ENCODE measurements around the gene GPSM3. TPM values are rescaled to one million over a fixed set of nuclear protein-coding genes. Genes with fewer than 3 reads are reported as not detected.
"Not testable (repeated sequence)": the region's sequence is repeated elsewhere in the genome, so short reads cannot be mapped to it uniquely, and the experiment has no call there.

The GPSM3 gene, protein sequence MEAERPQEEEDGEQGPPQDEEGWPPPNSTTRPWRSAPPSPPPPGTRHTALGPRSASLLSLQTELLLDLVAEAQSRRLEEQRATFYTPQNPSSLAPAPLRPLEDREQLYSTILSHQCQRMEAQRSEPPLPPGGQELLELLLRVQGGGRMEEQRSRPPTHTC
- 13.0 TPM for polyA plus RNA-seq (2013, experiment 1 of 2; ENCODE audit: insufficient read length)
- polyA plus RNA-seq (2013, experiment 2 of 2; ENCODE audit: insufficient read length): 9.5 TPM

GRCh38 chr6:32192608-32193039 lies at the start of gene GPSM3:
Gene GPSM3 (minus strand): TSS chr6:32192643. CDS start chr6:32192513, 130 bp downstream.
- peak; percentile 59 for DNase-seq

GRCh38 chr6:32240686-32241085 lies 48.2 kb upstream of the GPSM3 start:
- DNase-seq: no peak

GRCh38 chr6:32239462-32239861 lies 47.0 kb upstream of the GPSM3 start:
- no peak for DNase-seq

DNA sequence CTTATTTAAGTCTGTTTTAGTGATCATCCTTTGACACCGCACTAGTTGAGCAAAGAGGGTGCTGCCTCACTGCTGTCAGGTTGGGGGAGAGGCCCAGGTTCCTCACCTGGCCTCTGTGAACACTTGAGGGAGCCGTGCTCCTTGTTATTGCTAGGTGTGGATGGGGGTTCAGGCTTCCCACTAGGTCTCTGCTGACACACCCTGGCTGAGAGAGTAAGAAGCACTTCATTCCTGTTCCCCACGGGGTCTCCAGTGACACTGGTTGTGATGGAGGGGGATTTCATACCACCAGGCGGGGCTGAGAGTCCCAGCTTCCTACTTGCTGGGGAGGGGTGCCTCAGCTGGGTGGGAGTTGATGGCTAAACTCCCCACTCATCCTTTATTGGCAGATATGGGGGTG lies 42.5 kb upstream of the GPSM3 start:
- DNase-seq: no peak

GRCh38 chr6:32226434-32226833 lies 34.0 kb upstream of the GPSM3 start:
- no peak for DNase-seq

- DNase-seq: no peak
These were observed 32.3 kb upstream of the GPSM3 start for GRCh38 chr6:32224696-32225095.

GRCh38 chr6:32223258-32224235 lies 31.1 kb upstream of the GPSM3 start, which contains the start of gene NOTCH4:
Gene NOTCH4 (minus strand): TSS chr6:32224067. CDS start chr6:32223928, 139 bp downstream.
- DNase-seq: no peak

- DNase-seq: no peak
These were observed 30.1 kb upstream of the GPSM3 start for GRCh38 chr6:32222333-32223230.

- no peak for DNase-seq
These were observed 27.6 kb upstream of the GPSM3 start for GRCh38 chr6:32220021-32220420.

DNA sequence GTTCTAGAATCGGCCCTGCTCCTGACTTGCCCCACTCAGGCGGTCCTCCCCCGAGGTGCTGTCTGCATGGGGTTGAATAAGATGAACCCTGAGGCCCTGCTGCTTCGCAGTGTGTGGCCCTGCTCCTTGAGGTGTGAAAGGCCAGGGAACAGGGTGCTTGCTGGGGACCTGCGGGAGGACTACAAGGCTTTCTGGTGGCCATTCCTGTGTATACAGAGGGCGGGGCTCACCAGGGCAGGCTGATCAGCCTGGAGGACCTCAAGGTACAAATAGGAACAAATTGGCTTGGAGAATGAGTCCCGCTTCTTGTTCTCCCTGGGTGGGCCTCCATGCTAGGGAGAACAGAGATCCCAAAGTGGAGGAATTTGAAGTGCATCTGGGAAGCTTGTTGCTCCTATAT lies 25.7 kb upstream of the GPSM3 start:
- DNase-seq: no peak

DNA sequence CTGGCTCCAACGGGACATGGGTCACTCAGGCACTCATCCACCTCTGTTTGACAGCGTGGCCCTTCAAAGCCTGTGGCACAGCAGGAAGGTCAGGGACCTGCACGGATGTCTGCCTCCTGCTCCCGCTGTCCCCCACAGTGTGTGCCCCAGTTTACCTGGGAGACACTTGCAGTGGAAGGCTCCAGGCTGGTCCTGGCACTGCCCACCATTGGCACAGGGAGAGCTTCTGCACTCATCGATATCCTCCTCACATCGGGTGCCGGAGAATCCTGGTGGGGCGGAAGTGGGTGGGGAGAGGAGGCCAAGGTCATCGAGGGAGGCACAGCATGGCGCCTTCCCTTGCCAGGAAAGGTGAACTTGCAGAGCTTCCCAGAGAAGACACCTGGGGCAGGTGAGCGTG lies 24.6 kb upstream of the GPSM3 start:
- no peak for DNase-seq

GRCh38 chr6:32216285-32216684 lies 23.8 kb upstream of the GPSM3 start:
- DNase-seq: no peak

DNA sequence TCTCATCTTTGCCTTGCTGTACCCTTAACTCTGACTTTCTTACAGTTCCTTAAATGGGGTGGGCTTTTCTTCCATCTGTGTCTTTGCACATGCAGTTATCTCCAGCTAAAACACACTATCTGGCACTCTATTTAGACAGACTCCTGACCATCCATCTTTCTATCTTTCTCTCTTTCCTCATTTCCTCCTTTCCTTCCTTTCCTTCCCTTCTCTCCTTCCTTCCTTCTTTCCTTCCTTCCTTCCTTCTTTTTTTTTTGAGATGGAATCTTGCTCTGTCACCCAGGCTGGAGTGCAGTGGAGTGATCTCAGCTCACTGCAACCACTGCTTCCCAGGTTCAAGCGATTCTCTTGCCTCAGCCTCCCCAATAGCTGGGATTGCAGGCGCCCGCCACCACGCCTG lies 23.2 kb upstream of the GPSM3 start:
- no peak for DNase-seq

- no peak for DNase-seq
These were observed 21.7 kb upstream of the GPSM3 start for GRCh38 chr6:32214126-32214525.

DNA sequence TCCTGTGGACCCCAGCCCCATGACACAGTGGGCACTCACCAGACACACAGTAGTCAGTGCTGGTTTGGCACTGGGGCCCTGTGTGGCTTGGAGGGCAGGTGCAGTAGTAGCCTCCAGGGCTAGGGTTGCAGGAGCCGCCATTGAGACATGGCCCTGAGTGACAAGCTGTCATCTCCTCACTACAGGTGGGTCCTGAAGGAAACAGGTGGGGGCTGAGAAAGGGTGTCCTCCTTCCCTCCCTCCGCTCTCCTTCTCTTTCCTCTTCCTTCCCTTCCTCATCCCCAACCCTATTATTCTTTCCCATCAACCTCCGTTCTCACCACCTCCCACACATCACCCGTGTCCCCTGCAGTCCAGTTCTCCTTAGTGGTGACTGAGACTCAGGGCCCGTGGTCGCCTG lies 21.2 kb upstream of the GPSM3 start:
- DNase-seq: no peak

DNA sequence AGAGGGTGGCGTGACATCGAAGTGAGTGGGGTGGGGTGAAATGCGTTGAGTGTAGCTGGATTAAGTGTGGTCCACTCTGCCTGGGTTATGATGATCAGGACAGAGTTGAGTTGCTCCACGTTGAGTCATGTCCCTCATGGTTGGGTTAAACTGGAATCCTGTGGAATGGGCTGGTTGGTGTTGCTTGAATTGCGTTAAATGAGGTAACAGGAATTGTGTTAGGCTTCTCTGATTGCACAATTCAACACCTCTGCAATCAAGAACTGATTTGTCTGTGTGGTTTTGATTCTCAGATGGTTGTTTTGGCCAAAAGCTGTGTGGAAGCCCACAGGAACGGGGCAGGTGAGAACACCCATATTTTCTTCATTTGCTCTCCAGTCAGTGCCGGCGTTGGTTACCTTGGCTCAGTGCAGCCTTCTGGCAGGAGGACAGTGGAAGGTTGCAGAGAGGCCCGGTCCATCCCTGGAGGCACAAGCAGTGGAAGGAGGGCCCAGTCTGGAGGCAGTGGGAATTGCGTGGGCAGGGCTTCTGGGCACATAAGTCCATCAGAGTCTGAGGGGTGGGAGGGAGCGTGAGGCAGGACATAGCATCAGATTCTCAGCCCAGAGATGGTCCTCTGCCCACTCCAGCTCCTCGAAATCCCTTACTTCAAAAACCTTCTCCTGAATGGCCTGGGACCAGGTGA lies 19.8 kb upstream of the GPSM3 start:
- DNase-seq: no peak

DNA sequence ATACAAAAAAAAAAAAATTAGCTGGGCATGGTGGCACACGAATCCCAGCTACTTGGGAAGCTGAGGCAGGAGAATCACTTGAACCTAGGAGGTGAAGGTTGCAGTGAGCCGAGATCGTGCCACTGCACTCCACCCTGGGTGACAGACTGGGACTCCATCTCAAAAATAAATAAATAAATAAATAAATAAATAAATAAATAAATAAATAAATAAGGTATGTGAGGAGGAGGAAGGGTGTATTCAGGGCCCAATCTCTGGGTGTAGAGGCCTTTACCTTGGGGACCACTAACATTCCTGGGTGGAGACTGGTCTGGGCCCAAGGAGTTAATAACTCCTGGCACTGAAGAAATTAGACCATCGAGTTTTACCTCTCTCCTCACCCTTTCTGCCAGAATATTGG lies 19.0 kb upstream of the GPSM3 start:
- not testable (repeated sequence) for DNase-seq

DNA sequence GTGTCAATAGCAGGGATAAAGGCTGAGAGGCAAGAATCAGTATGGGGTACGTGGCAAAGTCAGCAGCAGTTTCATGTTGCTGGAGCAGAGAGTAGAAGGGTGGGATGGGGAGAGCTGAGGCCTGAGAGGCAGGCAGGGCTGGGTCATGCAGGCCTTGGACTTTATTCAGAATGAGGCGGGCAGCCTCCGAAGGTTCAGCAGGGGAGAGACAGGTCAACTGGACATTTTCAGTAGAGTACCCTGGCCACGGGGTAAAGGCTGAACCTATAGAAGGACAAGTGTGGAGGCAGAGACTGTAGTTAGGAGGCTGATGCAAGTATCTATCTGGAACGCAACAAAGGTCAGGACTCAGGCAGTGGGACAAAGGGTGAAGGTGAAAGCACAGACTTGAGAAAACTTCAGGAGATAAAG lies 17.8 kb upstream of the GPSM3 start:
- no peak for DNase-seq

GRCh38 chr6:32208996-32209395 lies 16.6 kb upstream of the GPSM3 start:
- DNase-seq: no peak

DNA sequence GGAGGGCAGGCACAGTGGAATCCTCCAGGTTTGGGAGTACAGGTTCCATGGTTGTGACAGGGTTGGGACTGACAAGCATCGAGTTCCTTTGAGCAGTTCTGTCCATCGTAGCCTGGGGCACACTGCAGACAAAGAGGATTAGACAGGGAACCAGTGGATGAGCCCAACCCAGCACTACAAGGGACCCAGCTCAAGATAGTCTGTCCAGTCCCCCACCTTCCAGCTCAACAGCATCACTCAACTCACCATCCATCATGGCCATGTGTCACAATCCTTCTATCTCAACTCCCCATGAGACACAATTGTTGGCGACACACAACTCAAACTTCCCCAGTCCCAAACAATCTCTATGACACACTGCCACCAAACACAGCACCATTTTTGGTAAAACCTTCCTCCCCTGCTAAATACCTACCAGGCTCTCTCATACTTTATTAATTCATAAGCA lies 11.8 kb upstream of the GPSM3 start:
- DNase-seq: no peak

DNA sequence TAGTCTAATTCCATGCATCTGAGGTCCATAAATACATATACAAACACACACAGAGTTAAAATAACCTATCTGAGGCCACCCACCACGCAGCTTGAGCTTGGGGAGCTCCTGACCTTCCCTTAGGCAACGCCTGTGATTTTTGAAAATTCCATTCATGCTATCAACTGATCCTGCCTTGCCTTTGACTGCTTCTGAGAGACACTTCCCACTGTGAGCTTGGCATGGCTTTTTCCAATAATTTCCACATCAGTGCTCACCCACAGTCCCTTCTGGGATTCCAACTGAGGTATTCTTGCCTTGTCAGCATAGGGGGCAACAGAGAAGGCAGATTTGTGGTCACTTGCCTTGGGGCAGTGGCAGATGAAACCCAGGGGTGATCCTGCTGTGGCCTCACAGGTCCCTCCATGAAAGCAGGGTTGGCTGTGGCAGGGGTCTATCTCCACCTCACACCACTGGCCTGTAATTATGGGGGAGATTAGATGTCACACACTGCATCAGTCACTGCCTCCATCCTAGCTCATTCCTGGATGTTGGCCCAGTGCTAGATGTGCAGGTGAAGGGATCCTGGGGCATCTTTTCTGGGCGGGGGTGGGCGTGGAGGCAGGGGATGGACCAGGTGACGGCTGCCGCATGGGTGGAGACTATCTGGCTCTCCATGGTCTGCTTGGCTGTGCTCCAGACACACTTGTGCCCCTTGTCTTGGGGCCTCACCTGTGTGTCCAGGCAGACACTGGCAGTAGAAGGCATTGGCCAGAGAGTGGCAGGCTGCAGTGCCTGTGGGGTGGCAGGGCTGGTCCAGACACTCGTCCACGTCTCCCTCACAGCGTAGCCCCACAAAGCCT lies 11.2 kb upstream of the GPSM3 start:
- no peak for DNase-seq
